AG09309 (cell line): ENCODE data around the gene SULF2.

Experiments
- DNase-seq: peaks from one replicate; pipeline ENCODE4 v3.0.0-alpha.2; 2010; ENCODE audit warnings: low read depth
- H3K4me3 ChIP-seq: 2 replicates; pipeline ENCODE4 v1.5.1; 2011; ENCODE audit warnings: mild to moderate bottlenecking, low read depth, low read length, moderate library complexity; ENCODE audit not compliant: control insufficient read depth
- TF ChIP-seq, protein P1 (sequence below): IDR thresholded peaks from 2 replicates; pipeline ENCODE4 v1.5.1; 2011; ENCODE audit warnings: mild to moderate bottlenecking, low read depth, low read length, inconsistent platforms; ENCODE audit not compliant: insufficient read depth, control insufficient read depth; ENCODE audit errors: missing control alignments

SULF2 gene

DNA sequence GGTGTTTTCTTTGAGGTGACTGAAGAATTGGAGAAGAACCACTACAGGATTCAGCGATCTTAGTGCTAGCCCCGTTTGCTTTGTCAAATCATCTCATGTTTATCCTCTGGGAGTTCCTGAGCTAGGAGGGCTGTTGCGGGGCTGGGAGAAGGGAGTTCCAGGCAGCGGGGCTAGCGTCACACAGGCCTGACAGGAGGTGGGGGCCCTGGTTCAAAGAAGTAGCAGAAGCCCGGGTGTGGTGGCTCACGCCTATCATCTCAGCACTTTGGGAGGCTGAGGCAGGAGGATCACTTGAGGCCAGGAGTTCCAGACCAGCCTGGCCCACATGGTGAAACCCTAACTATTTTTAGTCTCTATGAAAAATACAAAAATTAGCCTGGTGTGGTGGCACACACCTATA is 33.2 kb upstream of the SULF2 start:
- no peak for DNase-seq
- H3K4me3 ChIP-seq = no peak overlapping the region
- TF ChIP-seq, protein P1, sequence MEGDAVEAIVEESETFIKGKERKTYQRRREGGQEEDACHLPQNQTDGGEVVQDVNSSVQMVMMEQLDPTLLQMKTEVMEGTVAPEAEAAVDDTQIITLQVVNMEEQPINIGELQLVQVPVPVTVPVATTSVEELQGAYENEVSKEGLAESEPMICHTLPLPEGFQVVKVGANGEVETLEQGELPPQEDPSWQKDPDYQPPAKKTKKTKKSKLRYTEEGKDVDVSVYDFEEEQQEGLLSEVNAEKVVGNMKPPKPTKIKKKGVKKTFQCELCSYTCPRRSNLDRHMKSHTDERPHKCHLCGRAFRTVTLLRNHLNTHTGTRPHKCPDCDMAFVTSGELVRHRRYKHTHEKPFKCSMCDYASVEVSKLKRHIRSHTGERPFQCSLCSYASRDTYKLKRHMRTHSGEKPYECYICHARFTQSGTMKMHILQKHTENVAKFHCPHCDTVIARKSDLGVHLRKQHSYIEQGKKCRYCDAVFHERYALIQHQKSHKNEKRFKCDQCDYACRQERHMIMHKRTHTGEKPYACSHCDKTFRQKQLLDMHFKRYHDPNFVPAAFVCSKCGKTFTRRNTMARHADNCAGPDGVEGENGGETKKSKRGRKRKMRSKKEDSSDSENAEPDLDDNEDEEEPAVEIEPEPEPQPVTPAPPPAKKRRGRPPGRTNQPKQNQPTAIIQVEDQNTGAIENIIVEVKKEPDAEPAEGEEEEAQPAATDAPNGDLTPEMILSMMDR = no peak

DNA sequence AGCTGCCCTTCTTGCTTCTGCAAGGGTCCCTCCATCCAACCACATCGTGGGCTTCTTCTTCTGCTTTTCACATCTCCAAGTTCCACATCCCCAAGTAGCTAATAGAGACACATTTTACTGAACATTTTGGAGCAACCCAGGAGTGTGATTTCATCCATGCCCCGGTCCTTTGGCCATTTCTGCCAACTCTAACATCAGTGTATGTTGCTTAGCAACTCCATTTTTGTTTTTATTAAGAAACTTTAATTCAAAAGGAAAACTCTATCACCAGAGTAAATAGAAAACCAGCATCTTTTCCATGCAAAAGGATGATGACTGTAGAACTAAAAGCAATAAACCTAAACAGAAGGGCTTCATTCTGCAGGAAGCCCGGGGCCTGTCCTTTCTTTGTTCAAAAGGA is 32.7 kb upstream of the SULF2 start:
- TF ChIP-seq, protein P1 = no peak
- no peak overlapping the region for H3K4me3 ChIP-seq
- DNase-seq = no peak

DNA sequence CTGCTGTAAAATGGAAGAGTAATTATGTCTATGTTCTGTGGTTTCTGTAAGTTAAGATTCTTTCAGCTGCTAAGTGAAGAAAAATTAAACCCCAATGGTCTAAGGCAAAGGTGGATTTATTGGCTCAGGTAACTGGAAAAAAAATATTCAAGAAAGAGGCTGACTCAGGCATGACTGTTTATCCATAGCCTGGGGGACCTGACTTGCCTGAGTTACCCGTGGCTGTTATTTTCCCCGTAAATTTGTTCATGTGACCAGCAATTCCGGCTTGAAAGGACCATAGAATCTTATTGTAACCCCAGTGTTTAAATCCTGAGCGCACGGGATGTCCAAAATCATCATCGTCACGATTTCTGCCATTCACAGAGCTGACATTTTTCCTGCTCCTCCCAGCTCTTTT is 32.3 kb upstream of the SULF2 start:
- no peak for DNase-seq
- no peak overlapping the region for H3K4me3 ChIP-seq
- TF ChIP-seq, protein P1 = no peak

DNA sequence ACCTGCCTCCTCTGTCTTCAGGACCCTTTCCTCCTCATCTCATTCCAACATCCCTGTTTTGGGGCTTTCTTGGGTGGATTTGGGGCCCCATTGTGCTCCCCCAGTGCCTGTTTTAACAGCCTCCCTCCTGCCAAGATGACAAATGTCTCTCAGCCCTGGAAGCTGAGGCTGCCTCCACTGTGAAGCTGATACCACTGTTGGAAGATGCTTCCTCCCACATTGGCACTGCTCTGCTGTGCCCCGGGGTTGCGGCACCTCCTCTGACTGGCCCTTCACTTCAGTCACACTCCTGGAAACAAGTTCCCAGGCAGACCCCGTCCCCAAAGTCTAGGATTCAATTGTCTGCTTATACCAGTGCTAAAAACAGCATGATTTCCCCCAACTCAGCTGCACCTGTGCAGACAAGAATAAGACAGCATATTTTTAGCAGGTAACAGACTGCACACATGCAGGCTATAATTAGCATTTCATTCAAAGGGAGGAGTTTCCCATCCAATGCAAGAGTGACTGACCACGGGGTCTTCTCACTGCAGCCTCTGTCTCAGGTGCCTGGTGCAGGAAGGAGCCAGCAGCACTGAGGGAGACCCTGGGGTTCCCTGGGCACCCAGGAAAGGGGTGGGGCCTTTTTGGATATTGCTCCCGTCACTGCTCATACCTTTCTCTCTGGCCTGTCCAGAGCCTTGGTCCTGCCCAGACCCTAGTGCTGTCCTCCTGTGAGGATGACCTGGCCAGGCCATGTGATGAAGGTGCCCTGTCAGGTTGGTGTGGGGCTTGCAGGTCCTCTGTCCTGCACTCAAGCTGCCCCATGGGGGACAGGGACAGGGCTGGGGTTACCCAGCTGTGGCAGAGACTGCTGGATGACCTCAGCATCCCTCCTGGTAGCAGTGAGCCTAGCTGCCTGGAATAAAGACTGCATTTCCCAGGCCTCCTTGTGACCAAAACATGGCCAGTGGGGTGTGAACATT is 31.5 kb upstream of the SULF2 start:
- TF ChIP-seq, protein P1 = no peak
- DNase-seq = no peak
- no peak overlapping the region for H3K4me3 ChIP-seq

DNA sequence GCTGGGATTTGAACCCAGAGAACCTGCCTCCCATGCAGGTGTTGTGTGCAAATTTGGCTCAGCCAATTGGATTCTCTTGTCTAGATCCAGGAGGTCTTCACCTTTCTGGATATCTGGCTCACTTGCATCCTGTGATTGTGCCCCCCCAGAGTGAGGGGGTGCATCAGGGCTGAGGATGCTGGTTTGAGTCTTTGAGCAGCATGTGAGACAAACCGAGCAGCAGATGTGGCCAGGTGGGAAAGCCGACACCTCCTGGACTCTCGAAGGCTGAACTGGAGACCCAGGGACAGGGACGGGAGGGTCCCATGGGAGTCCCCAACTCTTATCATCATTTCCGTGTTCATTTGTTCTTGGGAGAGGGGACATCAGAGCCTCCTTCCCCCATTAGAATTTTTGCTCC is 30.6 kb upstream of the SULF2 start:
- no peak for DNase-seq
- TF ChIP-seq, protein P1 = no peak

DNA sequence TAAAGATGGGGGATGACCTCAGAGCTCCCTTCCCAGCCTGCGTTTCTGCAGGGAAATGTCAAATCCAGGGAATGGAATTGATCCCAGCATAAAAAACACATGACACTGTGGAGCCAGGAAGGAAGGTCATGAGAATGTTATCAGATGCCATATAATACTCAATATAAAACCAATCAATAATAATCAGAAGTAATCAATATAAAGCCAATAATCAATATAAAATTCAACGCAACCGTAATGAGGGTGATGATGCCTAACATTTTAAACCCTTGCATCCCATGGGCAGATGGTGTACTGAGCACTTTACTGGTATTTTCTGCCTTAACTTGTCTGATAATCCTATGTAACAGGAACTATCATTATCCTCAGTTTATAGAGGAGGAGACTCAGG is 30.1 kb upstream of the SULF2 start:
- no peak overlapping the region for H3K4me3 ChIP-seq
- TF ChIP-seq, protein P1 = no peak
- DNase-seq = no peak

More for the DNA sequence above, 30.6 kb upstream of the SULF2 start:
- no peak overlapping the region for H3K4me3 ChIP-seq
